ENCODE results near the gene OVCH1.

OVCH1 gene

GRCh38 chr12:29521951-29522350 is 24.5 kb upstream of the OVCH1 start:
- H3K4me3 ChIP-seq (replicated peaks; ENCODE audit: insufficient read depth, low read length): no peak overlapping the region
- H3K27ac ChIP-seq (replicated peaks): no peak overlapping the region
- no peak for DNase-seq (ENCODE audit: low read depth in 1 of 2, low spot score in 1 of 2)
- TF ChIP-seq CTCF (IDR thresholded peaks at IDR 0.05; ENCODE audit: insufficient read depth, low read length) (no peak), GABPA (IDR thresholded peaks at IDR 0.05; ENCODE audit: low read depth) (no peak)
- H3K27me3 ChIP-seq (ENCODE audit: insufficient read depth, poor library complexity, severe bottlenecking): peaks cover 2% of the 10 kb centered on the region

DNA sequence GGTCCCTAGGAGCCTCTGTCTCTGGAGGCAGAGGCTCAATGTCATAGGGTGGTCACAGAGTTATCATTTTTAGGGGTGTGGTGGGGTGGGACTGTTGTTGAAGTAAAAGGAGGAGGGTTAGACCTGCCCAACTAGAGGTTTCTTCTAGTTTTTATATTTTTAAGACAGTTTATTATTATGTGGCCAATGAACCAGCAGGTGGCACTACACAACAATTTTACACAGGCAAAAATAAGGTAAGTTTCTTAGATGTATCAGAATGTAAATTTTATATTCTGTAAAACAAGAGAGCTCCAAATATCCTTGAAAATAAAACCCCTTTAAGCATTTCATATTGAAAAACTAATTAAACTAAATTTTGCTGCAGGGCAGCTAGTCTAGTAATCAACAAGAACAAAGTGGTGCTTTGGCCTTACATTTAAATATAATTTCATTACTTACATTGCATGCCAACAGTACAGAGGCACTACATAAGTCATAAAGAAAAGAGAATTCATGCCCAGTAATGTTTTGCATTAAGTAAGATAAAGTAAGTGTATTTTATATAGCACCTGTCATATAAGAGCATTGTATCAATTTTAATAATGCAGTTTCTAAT is 22.2 kb upstream of the OVCH1 start:
- TF ChIP-seq SPI1 (IDR thresholded peaks at IDR 0.05; ENCODE audit: borderline replicate concordance, low read depth) (no peak), POLR2AphosphoS5 (IDR thresholded peaks at IDR 0.05; ENCODE audit: low read depth) (no peak), CTCF (IDR thresholded peaks at IDR 0.05; ENCODE audit: insufficient read depth, low read length) (peak; percentile 36), GABPA (IDR thresholded peaks at IDR 0.05; ENCODE audit: low read depth) (no peak)
- TF ChIP-seq, protein P1, sequence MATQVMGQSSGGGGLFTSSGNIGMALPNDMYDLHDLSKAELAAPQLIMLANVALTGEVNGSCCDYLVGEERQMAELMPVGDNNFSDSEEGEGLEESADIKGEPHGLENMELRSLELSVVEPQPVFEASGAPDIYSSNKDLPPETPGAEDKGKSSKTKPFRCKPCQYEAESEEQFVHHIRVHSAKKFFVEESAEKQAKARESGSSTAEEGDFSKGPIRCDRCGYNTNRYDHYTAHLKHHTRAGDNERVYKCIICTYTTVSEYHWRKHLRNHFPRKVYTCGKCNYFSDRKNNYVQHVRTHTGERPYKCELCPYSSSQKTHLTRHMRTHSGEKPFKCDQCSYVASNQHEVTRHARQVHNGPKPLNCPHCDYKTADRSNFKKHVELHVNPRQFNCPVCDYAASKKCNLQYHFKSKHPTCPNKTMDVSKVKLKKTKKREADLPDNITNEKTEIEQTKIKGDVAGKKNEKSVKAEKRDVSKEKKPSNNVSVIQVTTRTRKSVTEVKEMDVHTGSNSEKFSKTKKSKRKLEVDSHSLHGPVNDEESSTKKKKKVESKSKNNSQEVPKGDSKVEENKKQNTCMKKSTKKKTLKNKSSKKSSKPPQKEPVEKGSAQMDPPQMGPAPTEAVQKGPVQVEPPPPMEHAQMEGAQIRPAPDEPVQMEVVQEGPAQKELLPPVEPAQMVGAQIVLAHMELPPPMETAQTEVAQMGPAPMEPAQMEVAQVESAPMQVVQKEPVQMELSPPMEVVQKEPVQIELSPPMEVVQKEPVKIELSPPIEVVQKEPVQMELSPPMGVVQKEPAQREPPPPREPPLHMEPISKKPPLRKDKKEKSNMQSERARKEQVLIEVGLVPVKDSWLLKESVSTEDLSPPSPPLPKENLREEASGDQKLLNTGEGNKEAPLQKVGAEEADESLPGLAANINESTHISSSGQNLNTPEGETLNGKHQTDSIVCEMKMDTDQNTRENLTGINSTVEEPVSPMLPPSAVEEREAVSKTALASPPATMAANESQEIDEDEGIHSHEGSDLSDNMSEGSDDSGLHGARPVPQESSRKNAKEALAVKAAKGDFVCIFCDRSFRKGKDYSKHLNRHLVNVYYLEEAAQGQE (IDR thresholded peaks at IDR 0.05; ENCODE audit: insufficient replicate concordance, low read depth): no peak
- H3K27me3 ChIP-seq (ENCODE audit: insufficient read depth, poor library complexity, severe bottlenecking): no peaks in the 10 kb centered on the region
- no peak overlapping the region for H3K27ac ChIP-seq (replicated peaks)
- no peak overlapping the region for H3K4me3 ChIP-seq (replicated peaks; ENCODE audit: insufficient read depth, low read length)
- DNase-seq (ENCODE audit: low read depth in 1 of 2, low spot score in 1 of 2): peak in 1 of 2 experiments; percentile 25

DNA sequence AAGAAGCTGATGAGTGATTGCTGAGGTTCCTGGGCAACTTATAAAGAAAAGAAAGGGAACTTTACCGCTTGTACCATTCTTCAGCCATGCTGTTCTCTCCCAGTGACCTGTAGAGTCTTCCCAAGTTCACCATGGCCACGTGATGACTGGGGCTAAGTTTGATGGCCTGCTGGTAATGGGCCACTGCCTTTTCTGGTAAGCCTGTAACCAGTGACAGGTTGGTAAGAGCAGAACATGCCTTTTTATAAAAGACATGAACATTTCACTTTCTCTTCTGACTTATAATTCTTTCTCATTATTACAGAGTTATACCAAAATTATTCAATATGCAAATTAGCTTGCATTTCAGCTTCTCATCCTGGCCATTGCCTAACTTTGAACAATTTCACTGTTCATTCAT is 20.9 kb upstream of the OVCH1 start:
- no peaks in the 10 kb centered on the region for H3K27me3 ChIP-seq (ENCODE audit: insufficient read depth, poor library complexity, severe bottlenecking)
- H3K27ac ChIP-seq (replicated peaks): no peak overlapping the region
- DNase-seq (ENCODE audit: low read depth in 1 of 2, low spot score in 1 of 2): no peak
- TF ChIP-seq, protein P1 (IDR thresholded peaks at IDR 0.05; ENCODE audit: insufficient replicate concordance, low read depth): no peak
- no peak for TF ChIP-seq GABPA (IDR thresholded peaks at IDR 0.05; ENCODE audit: low read depth)
- TF ChIP-seq SPI1 (IDR thresholded peaks at IDR 0.05; ENCODE audit: borderline replicate concordance, low read depth): no peak
- TF ChIP-seq POLR2AphosphoS5 (IDR thresholded peaks at IDR 0.05; ENCODE audit: low read depth): no peak
- no peak for TF ChIP-seq CTCF (IDR thresholded peaks at IDR 0.05; ENCODE audit: insufficient read depth, low read length)
- H3K4me3 ChIP-seq (replicated peaks; ENCODE audit: insufficient read depth, low read length): no peak overlapping the region

- Histone ChIP-seq H3K27ac (replicated peaks) (no peak overlapping the region), H3K27me3 (ENCODE audit: insufficient read depth, poor library complexity, severe bottlenecking) (no peaks in the 10 kb centered on the region), H3K4me3 (replicated peaks; ENCODE audit: insufficient read depth, low read length) (no peak overlapping the region)
- TF ChIP-seq GABPA (IDR thresholded peaks at IDR 0.05; ENCODE audit: low read depth) (no peak), POLR2AphosphoS5 (IDR thresholded peaks at IDR 0.05; ENCODE audit: low read depth) (no peak), SPI1 (IDR thresholded peaks at IDR 0.05; ENCODE audit: borderline replicate concordance, low read depth) (no peak), CTCF (IDR thresholded peaks at IDR 0.05; ENCODE audit: insufficient read depth, low read length) (no peak)
- TF ChIP-seq, protein P1 (IDR thresholded peaks at IDR 0.05; ENCODE audit: insufficient replicate concordance, low read depth): no peak
- DNase-seq (ENCODE audit: low read depth in 1 of 2, low spot score in 1 of 2): peak in 1 of 2 experiments; percentile 72
These were observed 19.8 kb upstream of the OVCH1 start for GRCh38 chr12:29517264-29517663.

Data from HL-60 (cell line).